ENCODE data around the gene LRRC10. TPM values are rescaled to one million over a fixed set of nuclear protein-coding genes. Genes with fewer than 3 reads are reported as not detected.
"Not testable (repeated sequence)": the region's sequence is repeated elsewhere in the genome, so short reads cannot be mapped to it uniquely, and the experiment has no call there.

LRRC10 gene
- total RNA-seq, 1 donor from 2014 or later: 40.5 TPM

DNA sequence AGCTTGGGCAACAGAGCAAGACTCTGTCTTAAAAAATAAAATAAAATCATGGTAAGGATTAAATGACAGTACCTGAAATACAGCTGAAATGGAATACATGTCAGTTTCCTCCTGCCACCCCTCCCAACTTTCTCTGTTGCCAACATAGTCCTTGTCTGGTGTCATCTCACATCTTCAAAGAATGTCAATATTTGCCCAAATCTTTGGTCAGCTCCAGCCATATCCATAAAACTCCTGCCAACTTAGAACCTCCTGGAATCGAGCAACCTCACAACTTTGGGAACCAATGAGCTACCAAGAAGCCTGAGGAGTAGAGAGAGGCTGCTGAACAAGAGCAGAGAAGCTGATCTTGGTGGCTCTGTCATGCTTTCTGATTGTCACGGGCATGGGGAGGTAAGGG lies 10.8 kb upstream of the LRRC10 start:
- intact Hi-C loops (cut with DNase I): no loop called here
- ATAC-seq (ENCODE audit: poor library complexity): no peak
- DNase-seq: no peak

DNA sequence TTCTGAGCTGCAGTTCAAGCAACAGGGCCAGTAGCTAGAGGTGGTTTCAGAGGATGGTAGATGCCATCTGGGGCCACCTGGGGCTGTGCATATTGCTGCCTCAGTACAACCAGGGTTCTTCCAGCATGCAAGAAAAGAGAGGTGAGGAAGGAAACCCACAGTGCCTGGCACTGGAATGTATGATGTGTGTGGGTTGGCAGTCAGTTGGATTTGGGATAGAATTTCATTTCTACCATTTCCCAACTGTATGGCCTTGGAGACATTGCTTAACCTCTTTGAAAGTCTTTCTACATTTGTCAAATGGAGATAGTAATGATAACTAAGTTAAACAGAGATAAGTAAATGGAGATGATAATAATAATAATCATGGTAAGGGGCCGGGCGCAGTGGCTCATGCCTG lies 10.2 kb upstream of the LRRC10 start:
- ATAC-seq (ENCODE audit: poor library complexity): no peak

DNA sequence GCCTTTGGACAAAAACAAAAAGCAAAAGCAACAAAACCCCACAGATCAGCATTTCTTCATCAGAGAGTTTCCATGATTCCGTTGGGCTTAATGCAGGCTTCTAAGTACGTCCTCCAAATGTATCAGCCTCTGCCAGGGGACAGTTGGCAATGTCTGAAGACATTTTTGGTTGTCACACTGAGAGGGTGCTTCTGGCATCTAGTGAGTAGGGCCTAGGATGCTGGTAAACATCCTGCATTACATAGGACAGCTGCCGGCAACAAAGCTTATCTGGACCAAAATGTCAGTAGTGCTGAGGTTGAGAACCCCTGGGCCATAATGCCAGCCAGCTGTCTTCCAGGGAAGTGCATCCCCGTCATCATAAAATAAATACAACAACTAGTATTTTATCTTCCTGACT lies 9.4 kb upstream of the LRRC10 start:
- DNase-seq: no peak
- ATAC-seq (ENCODE audit: poor library complexity): peak; percentile 59
- intact Hi-C loops (cut with DNase I): no loop called here

More for the DNA sequence above, 10.2 kb upstream of the LRRC10 start:
- DNase-seq: no peak
- intact Hi-C loops (cut with DNase I): no loop called here

DNA sequence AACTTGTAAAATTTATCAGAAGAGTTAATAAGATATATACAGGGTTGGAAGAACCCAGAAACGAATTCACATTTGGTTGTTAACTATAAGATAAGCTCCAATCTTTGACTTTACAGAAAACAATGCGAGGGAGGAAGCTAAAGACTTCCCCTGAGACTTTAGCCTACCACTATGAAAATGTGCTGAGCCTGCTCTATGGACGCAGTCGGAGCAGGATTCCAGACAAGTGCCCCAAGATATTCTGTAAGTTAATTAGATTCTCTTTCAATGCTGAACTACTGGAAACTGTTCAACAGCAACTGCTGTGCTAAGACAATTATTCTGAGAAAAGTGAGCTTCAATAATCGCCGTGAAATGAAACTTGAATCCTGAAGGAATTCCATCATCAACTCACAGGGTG lies 8.3 kb upstream of the LRRC10 start:
- intact Hi-C loops (cut with DNase I): no loop called here
- ATAC-seq (ENCODE audit: poor library complexity): no peak
- DNase-seq: no peak

GRCh38 chr12:69616025-69616424 lies 5.3 kb upstream of the LRRC10 start:
- ATAC-seq (ENCODE audit: poor library complexity): no peak
- DNase-seq: no peak
- intact Hi-C loops (cut with DNase I): no loop called here

GRCh38 chr12:69613351-69613750 lies 2.6 kb upstream of the LRRC10 start:
- DNase-seq (no peak), ATAC-seq (ENCODE audit: poor library complexity) (peak; percentile 24)
- intact Hi-C loops (cut with DNase I): no loop called here

GRCh38 chr12:69610126-69610525 lies 581 bp downstream of the LRRC10 start:
- intact Hi-C loops (cut with DNase I): no loop called here
- ATAC-seq (ENCODE audit: poor library complexity) (peak; percentile 46), DNase-seq (no peak)

DNA sequence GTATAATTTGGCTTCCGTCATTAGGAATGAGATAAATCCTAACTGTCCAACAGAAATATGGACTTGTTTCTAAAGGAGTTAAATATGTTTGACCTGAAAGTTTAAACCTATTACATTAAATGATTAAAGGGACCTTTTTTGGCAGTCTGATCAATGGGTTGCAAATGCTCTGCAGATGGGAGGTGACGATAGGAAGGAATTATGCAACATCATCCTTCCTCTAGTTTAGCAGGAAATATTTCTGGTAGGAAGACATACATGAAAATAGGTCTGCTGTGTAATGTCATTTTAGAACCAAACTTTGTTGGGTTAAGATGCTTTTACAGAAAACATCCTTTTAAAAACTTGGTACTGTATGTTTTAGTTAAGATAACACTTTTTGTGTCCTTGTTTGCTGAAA lies 2.6 kb downstream of the LRRC10 start:
- ATAC-seq (ENCODE audit: poor library complexity) (no peak), DNase-seq (no peak)
- intact Hi-C loops (cut with DNase I): no loop called here

DNA sequence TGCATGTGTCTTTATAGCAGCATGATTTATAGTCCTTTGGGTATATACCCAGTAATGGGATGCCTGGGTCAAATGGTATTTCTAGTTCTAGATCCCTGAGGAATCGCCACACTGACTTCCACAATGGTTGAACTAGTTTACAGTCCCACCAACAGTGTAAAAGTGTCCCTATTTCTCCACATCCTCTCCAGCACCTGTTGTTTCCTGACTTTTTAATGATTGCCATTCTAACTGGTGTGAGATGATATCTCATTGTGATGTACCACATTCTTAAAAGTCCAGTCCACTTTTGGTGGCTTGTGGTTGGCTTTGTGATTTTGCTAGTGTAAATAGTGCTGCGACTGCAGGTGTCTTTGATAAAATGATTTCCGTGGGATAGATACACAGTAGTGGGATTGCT lies 6.4 kb downstream of the LRRC10 start:
- ATAC-seq (ENCODE audit: poor library complexity); intact Hi-C loops (cut with DNase I); DNase-seq: not testable (repeated sequence)

GRCh38 chr12:69603556-69603955 lies 7.2 kb downstream of the LRRC10 start:
- DNase-seq; ATAC-seq (ENCODE audit: poor library complexity); intact Hi-C loops (cut with DNase I): not testable (repeated sequence)

GRCh38 chr12:69602954-69603353 lies 7.8 kb downstream of the LRRC10 start:
- intact Hi-C loops (cut with DNase I): no loop called here
- no peak for ATAC-seq (ENCODE audit: poor library complexity)
- DNase-seq: no peak

DNA sequence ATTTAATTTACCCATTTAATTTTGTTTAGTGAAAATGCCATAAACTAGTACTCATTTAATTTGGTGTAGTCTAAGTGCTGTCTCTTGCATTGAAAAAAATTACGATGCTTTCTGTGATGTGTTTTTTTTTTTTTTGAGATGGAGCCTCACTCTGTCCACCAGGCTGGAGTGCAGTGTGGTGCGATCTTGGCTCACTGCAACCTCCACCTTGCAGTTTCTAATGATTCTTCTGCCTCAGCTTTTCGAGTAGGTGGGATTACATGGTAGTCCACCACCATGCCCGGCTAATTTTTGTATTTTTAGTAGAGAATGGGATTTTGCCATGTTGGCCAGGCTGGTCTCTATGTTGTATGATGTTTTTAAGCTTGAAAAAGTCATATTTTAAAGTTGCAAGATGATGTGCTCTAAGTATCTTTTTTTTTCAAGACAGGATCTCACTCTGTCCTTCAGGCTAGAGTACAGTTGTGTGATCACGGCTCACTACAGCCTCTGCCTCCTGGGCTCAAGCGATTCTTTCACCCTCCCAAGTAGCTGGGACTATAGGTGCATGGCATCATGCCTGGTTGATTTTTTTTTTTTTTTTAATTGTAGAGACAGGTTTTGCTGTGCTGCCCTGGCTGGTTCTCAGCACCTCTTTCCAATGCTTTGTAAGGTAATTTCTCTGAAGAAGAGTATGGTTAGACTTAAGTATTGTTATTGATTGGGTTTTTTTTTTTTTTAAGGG lies 8.6 kb downstream of the LRRC10 start:
- DNase-seq (no peak), ATAC-seq (ENCODE audit: poor library complexity) (no peak)
- intact Hi-C loops (cut with DNase I): no loop called here

GRCh38 chr12:69600804-69601203 lies 9.9 kb downstream of the LRRC10 start:
- intact Hi-C loops (cut with DNase I): no loop called here
- no peak for ATAC-seq (ENCODE audit: poor library complexity)

GRCh38 chr12:69598174-69598753 lies 12.4 kb downstream of the LRRC10 start:
- ATAC-seq (ENCODE audit: poor library complexity) (no peak), DNase-seq (no peak)
- intact Hi-C loops (cut with DNase I): no loop called here

More at GRCh38 chr12:69600804-69601203, 9.9 kb downstream of the LRRC10 start:
- DNase-seq: no peak

DNA sequence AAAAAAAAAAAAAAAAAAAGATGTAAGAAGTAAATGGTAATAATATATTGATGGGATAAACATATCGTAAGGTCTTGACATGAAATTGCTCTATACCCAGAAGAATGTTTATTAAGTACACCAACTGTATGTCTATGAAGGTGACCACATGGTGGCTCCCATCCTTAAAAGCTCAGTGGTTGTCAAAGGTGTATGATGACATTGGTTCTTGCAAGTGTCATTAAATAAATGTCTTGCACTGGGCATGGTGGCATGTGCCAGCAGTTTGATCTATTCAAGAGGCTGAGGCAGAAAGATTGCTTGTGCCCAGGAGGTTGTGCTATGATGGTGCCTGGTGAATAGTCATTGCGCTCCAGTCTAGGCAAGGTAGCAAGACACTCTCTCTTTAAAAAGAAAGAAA lies 15.0 kb downstream of the LRRC10 start:
- intact Hi-C loops (cut with DNase I): no loop called here
- peak; percentile 43 for ATAC-seq (ENCODE audit: poor library complexity)
- DNase-seq: no peak

- ATAC-seq (ENCODE audit: poor library complexity) (no peak), DNase-seq (no peak)
- intact Hi-C loops (cut with DNase I): no loop called here
Measured at GRCh38 chr12:69589082-69589481, 21.6 kb downstream of the LRRC10 start.

- ATAC-seq (ENCODE audit: poor library complexity): no peak
- intact Hi-C loops (cut with DNase I): no loop called here
- no peak for DNase-seq
Measured at GRCh38 chr12:69588527-69588926, 22.2 kb downstream of the LRRC10 start.

- intact Hi-C loops (cut with DNase I): no loop called here
- ATAC-seq (ENCODE audit: poor library complexity) (peak; percentile 100), DNase-seq (peak; percentile 99)
Measured at GRCh38 chr12:69585189-69586062, 25.3 kb downstream of the LRRC10 start, which contains the start of gene CCT2. CCT2 (plus strand) TSS chr12:69585459; CDS start chr12:69585522, 63 bp downstream.

- no peak for DNase-seq
- intact Hi-C loops (cut with DNase I): no loop called here
- no peak for ATAC-seq (ENCODE audit: poor library complexity)
Measured at GRCh38 chr12:69583203-69583602, 27.5 kb downstream of the LRRC10 start.
